ENCODE data around the gene FPR3.
A peak's percentile ranks its signal among the peaks of the same experiment; 100 is the strongest.
"Not testable (repeated sequence)": the region's sequence is repeated elsewhere in the genome, so short reads cannot be mapped to it uniquely, and the experiment has no call there.

The FPR3 gene

DNA sequence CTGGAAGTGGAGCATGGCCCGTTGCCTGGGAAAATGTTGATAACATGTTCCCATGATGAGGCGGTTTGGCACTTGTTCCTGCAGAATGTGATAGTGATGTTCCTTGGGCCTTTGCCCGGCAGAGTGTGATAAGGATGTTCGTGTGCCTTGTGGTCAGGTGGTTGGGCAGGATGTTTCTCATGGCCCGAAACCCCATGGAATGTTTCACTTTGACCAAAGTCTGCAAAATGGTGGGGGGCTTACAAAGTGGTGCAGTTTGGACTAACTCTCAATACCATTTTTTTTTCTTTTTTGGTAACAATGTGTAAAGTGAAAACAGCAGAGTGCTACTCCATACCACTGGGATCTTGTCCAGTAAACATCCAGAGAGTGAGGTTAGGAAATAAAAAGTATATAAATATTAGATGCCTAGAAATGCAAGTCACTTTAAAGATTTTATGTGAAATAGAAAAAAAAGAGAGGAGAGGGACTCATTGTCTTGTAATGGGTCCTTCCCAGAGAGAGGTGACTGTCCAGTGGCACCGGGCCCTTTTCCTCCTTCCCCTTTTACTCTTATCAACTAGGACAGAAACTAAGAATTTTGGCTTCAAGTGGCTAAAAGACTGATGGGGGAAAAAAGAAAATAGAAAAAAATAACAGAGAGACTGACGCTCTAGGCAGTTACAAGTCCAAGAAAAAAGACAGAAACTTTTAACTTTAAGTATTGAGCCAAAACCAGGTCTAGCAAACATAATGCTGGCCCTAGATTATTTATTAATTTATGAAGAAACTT, 5.7 kb downstream of the FPR3 start:
- no peak overlapping the region for H3K27ac ChIP-seq (ENCODE audit: poor library complexity, severe bottlenecking)
- no peak for DNase-seq (ENCODE audit: low spot score)
- no peaks in the 10 kb centered on the region for H3K27me3 ChIP-seq (ENCODE audit: insufficient read depth, poor library complexity, severe bottlenecking)
- no peaks in the 10 kb centered on the region for H3K36me3 ChIP-seq (ENCODE audit: low read depth)
- no peaks in the 10 kb centered on the region for H3K4me1 ChIP-seq (ENCODE audit: insufficient read depth, poor library complexity, severe bottlenecking)
- no peak overlapping the region for H3K4me3 ChIP-seq (ENCODE audit: severe bottlenecking)
- no peak for ATAC-seq (ENCODE audit: low read depth)
- H3K9me3 ChIP-seq (ENCODE audit: severe bottlenecking) = no peaks in the 10 kb centered on the region
- TF ChIP-seq, protein P1, sequence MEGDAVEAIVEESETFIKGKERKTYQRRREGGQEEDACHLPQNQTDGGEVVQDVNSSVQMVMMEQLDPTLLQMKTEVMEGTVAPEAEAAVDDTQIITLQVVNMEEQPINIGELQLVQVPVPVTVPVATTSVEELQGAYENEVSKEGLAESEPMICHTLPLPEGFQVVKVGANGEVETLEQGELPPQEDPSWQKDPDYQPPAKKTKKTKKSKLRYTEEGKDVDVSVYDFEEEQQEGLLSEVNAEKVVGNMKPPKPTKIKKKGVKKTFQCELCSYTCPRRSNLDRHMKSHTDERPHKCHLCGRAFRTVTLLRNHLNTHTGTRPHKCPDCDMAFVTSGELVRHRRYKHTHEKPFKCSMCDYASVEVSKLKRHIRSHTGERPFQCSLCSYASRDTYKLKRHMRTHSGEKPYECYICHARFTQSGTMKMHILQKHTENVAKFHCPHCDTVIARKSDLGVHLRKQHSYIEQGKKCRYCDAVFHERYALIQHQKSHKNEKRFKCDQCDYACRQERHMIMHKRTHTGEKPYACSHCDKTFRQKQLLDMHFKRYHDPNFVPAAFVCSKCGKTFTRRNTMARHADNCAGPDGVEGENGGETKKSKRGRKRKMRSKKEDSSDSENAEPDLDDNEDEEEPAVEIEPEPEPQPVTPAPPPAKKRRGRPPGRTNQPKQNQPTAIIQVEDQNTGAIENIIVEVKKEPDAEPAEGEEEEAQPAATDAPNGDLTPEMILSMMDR (IDR thresholded peaks at IDR 0.05; ENCODE audit: poor library complexity, severe bottlenecking) = no peak

DNA sequence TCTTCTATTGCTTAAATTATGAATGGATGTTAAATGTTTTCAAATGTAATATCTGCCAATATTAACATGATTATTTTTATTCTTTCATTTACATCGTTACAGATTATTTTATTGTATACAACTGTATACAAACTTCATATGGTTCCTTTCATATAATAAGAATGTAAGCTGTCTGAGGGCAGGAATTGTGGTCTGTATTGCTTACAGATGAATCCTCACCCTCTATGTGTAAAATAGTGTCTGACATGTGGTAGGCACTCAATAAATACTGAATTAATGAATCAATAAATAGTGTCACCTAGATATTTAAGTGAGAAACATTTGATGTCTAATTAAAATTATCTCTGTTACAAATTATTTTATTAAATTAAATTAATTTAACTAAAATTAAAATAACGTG, 7.8 kb downstream of the FPR3 start:
- Histone ChIP-seq H3K36me3 (ENCODE audit: low read depth) (no peaks in the 10 kb centered on the region), H3K9me3 (ENCODE audit: severe bottlenecking) (no peaks in the 10 kb centered on the region), H3K4me1 (ENCODE audit: insufficient read depth, poor library complexity, severe bottlenecking) (peaks cover 6% of the 10 kb centered on the region), H3K4me3 (ENCODE audit: severe bottlenecking) (no peak overlapping the region), H3K27me3 (ENCODE audit: insufficient read depth, poor library complexity, severe bottlenecking) (no peaks in the 10 kb centered on the region), H3K27ac (ENCODE audit: poor library complexity, severe bottlenecking) (no peak overlapping the region)
- ATAC-seq (ENCODE audit: low read depth) (no peak), DNase-seq (ENCODE audit: low spot score) (no peak)
- TF ChIP-seq, protein P1 (IDR thresholded peaks at IDR 0.05; ENCODE audit: poor library complexity, severe bottlenecking) = no peak

DNA sequence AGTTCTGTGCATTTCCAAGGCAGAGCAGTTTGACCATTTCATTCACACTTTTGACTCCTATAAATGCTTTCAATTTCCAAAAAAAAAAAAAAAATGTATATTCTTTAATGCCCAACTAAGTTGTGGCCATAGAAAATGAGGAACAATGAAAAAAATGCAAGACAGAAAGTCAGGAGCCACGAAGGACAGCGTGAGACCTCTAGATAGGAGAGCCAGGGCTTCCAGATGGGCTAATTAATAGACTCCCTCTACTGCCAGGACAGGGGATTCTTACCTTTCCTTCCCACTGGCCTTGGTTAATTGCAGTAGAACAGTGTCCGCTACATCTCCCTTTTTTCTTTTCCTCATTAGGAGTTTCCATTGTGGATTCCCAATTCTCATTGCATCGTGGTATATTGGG, 8.6 kb downstream of the FPR3 start:
- Histone ChIP-seq H3K4me3 (ENCODE audit: severe bottlenecking) (no peak overlapping the region), H3K27ac (ENCODE audit: poor library complexity, severe bottlenecking) (no peak overlapping the region), H3K9me3 (ENCODE audit: severe bottlenecking) (no peaks in the 10 kb centered on the region), H3K27me3 (ENCODE audit: insufficient read depth, poor library complexity, severe bottlenecking) (no peaks in the 10 kb centered on the region), H3K4me1 (ENCODE audit: insufficient read depth, poor library complexity, severe bottlenecking) (peaks cover 13% of the 10 kb centered on the region), H3K36me3 (ENCODE audit: low read depth) (no peaks in the 10 kb centered on the region)
- no peak for ATAC-seq (ENCODE audit: low read depth)
- DNase-seq (ENCODE audit: low spot score) = no peak
- TF ChIP-seq, protein P1 (IDR thresholded peaks at IDR 0.05; ENCODE audit: poor library complexity, severe bottlenecking) = no peak

DNA sequence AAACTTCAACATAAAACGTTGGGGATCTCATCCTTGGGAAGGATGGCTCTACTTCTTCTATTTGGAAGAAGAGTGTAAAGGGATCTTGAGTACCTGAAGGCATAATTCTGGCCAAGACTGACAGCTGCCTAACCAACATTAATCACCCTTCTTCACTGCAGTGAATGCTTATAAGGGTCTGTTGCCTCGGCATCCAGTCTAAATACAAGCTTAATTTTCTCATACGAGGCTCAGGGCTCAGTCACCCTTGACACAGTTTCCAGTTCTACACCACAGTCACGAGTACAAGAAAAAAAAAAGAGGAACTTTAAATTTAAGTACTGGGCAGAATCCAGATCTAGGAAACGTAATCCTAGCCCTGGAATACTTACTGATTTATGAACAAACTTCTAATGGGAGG, 9.0 kb downstream of the FPR3 start:
- no peak for DNase-seq (ENCODE audit: low spot score)
- H3K27me3 ChIP-seq (ENCODE audit: insufficient read depth, poor library complexity, severe bottlenecking) = no peaks in the 10 kb centered on the region
- no peaks in the 10 kb centered on the region for H3K36me3 ChIP-seq (ENCODE audit: low read depth)
- H3K4me3 ChIP-seq (ENCODE audit: severe bottlenecking) = no peak overlapping the region
- H3K27ac ChIP-seq (ENCODE audit: poor library complexity, severe bottlenecking) = no peak overlapping the region
- no peaks in the 10 kb centered on the region for H3K9me3 ChIP-seq (ENCODE audit: severe bottlenecking)
- TF ChIP-seq, protein P1 (IDR thresholded peaks at IDR 0.05; ENCODE audit: poor library complexity, severe bottlenecking) = no peak
- ATAC-seq (ENCODE audit: low read depth) = no peak
- peaks cover 18% of the 10 kb centered on the region for H3K4me1 ChIP-seq (ENCODE audit: insufficient read depth, poor library complexity, severe bottlenecking)

DNA sequence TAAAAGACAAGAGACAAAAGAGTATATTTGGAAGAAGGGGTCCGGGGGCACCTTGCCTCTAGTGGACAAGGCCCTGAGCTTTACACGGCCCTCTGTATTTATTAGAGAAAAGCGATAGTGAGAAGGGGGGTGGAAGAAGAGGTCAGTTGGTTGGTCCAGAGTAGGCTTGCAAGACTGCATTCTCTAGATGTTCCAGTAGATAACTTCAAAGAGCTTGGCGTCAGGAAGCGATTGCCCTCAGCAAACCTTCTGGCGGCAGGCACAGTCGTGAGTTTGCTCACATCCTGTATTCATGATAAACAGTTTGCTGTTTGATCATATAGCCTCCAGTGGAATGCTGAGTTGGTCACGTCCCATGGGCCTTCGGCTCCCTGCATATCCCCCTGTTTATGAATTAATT, 9.8 kb downstream of the FPR3 start:
- H3K4me3 ChIP-seq (ENCODE audit: severe bottlenecking); H3K36me3 ChIP-seq (ENCODE audit: low read depth); DNase-seq (ENCODE audit: low spot score); H3K9me3 ChIP-seq (ENCODE audit: severe bottlenecking); H3K27me3 ChIP-seq (ENCODE audit: insufficient read depth, poor library complexity, severe bottlenecking); H3K27ac ChIP-seq (ENCODE audit: poor library complexity, severe bottlenecking); ATAC-seq (ENCODE audit: low read depth): not testable (repeated sequence)
- H3K4me1 ChIP-seq (ENCODE audit: insufficient read depth, poor library complexity, severe bottlenecking) = peaks cover 21% of the 10 kb centered on the region

DNA sequence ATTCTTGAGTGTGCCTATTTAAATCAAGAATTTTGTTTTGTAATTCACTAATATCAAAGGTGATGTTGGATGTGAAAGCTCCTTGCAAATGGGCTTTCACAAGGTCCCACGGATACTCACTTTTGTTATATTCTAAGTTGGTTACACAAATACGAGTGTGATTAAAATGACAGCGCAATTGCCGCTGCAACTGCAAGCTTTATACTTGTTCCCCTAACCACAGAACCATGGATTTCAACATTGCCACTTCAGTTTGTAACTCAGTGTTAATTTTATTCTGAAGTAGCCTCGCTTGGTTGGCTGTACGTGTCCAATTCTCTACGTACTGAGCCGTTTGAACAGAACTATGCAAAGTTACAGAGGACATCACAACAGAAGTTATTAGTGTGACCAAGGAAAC, 10.4 kb downstream of the FPR3 start:
- H3K4me3 ChIP-seq (ENCODE audit: severe bottlenecking); H3K36me3 ChIP-seq (ENCODE audit: low read depth); H3K27me3 ChIP-seq (ENCODE audit: insufficient read depth, poor library complexity, severe bottlenecking); ATAC-seq (ENCODE audit: low read depth); H3K9me3 ChIP-seq (ENCODE audit: severe bottlenecking); H3K27ac ChIP-seq (ENCODE audit: poor library complexity, severe bottlenecking); DNase-seq (ENCODE audit: low spot score): not testable (repeated sequence)
- peaks cover 25% of the 10 kb centered on the region for H3K4me1 ChIP-seq (ENCODE audit: insufficient read depth, poor library complexity, severe bottlenecking)

DNA sequence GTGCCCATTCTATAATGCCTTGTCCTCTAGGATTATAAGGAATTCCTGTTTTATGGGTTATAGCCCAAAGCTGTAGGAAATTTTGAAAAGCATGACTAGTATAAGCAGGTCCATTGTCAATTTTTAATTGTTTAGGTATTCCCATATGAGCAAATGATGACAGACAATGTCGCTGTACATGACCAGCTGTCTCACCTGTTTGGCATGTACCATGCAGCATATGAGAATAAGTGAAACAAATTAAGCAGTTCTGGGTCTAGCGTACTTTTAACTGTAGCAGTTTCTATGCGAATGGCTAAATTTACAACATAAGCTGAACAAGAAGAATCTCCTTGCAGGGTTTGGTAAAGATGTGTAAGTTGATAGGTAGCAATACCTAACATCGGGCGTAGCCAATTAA, 11.6 kb downstream of the FPR3 start:
- not testable (repeated sequence) for H3K27me3 ChIP-seq (ENCODE audit: insufficient read depth, poor library complexity, severe bottlenecking); H3K9me3 ChIP-seq (ENCODE audit: severe bottlenecking); ATAC-seq (ENCODE audit: low read depth); DNase-seq (ENCODE audit: low spot score); H3K36me3 ChIP-seq (ENCODE audit: low read depth); H3K4me3 ChIP-seq (ENCODE audit: severe bottlenecking)
- H3K27ac ChIP-seq (ENCODE audit: poor library complexity, severe bottlenecking) = peak overlapping the region; percentile 67
- H3K4me1 ChIP-seq (ENCODE audit: insufficient read depth, poor library complexity, severe bottlenecking) = peaks cover 25% of the 10 kb centered on the region
